22Rv1 (cell line): Measurements from ENCODE around the gene SLC4A1.

ENCODE experiments used
- H3K27ac ChIP-seq: fragments of 450-650 bp; 2 replicates; pipeline ENCODE4 v1.5.1; 2017
- CTCF ChIP-seq: fragments of 450-650 bp; IDR thresholded peaks from 2 replicates; pipeline ENCODE4 v1.5.1; 2017; ENCODE audit warnings: mild to moderate bottlenecking
- ZFX ChIP-seq: fragments of 450-650 bp; IDR thresholded peaks from 2 replicates; pipeline ENCODE4 v1.6.1; 2017; ENCODE audit warnings: antibody characterized with exemption, borderline replicate concordance

SLC4A1 gene

GRCh38 chr17:44204441-44204882 is 63.5 kb downstream of the SLC4A1 start:
- no peak for TF ChIP-seq ZFX
- TF ChIP-seq CTCF: no peak
- peak overlapping the region; percentile 45 for H3K27ac ChIP-seq

GRCh38 chr17:44203731-44204440 is 64.0 kb downstream of the SLC4A1 start:
- peak overlapping the region; percentile 45 for H3K27ac ChIP-seq
- TF ChIP-seq ZFX (no peak), CTCF (peak; percentile 87)

- TF ChIP-seq CTCF (no peak), ZFX (no peak)
- H3K27ac ChIP-seq: peak overlapping the region; percentile 31; the same call in 1 of the 2 replicates
Observed at GRCh38 chr17:44202756-44203155, 65.2 kb downstream of the SLC4A1 start.

- TF ChIP-seq CTCF (no peak), ZFX (no peak)
- peak overlapping the region; percentile 97 for H3K27ac ChIP-seq
Observed at GRCh38 chr17:44200478-44201155, 67.3 kb downstream of the SLC4A1 start.

- H3K27ac ChIP-seq: peak within 1 kb of the TSS; percentile 97
- TF ChIP-seq ZFX (no peak), CTCF (no peak)
Observed at GRCh38 chr17:44199553-44200477, 68.1 kb downstream of the SLC4A1 start, which contains the start of gene ATXN7L3. Gene ATXN7L3 (minus strand): TSS chr17:44199884. CDS start chr17:44198070, 1,814 bp downstream.

GRCh38 chr17:44198721-44199552 is 69.0 kb downstream of the SLC4A1 start:
- TF ChIP-seq ZFX: no peak
- no peak for TF ChIP-seq CTCF
- peak overlapping the region; percentile 97 for H3K27ac ChIP-seq
